Thyroid gland (tissue), 4 donors: ENCODE results near the gene DISC1. TPM values are rescaled to one million over a fixed set of nuclear protein-coding genes. Genes with fewer than 3 reads are reported as not detected.
"Not testable (repeated sequence)": the region's sequence is repeated elsewhere in the genome, so short reads cannot be mapped to it uniquely, and the experiment has no call there.

Experiments
- DNase-seq, 2 donors: peaks; one replicate each; pipeline ENCODE4 v3.0.0-alpha.2; 2019
- H3K27ac ChIP-seq, 3 donors: fragments of 200-600 bp; sonication (generic); 1 replicate in 2 of 3; 2 replicates in 1 of 3; pipeline ENCODE4 v1.5.1; 2016 to 2019; ENCODE audit warnings: mild to moderate bottlenecking in 1 of 3, moderate library complexity in 1 of 3
- H3K27me3 ChIP-seq: fragments of 200-600 bp; sonication (generic); one replicate; pipeline ENCODE4 v1.5.1; 2019
- H3K36me3 ChIP-seq, 2 donors: fragments of 200-600 bp; sonication (generic); one replicate each; pipeline ENCODE4 v1.5.1; 2016 to 2019
- H3K4me1 ChIP-seq, 2 donors: fragments of 200-600 bp; sonication (generic); one replicate each; pipeline ENCODE4 v1.5.1; 2017 to 2019
- H3K4me3 ChIP-seq, 3 donors: fragments of 200-600 bp; sonication (generic); replicated peaks in 1 of 3; 1 replicate in 2 of 3; 2 replicates in 1 of 3; pipeline ENCODE4 v1.5.1; 2016; ENCODE audit warnings: mild to moderate bottlenecking in 1 of 3
- H3K9me3 ChIP-seq: fragments of 200-600 bp; sonication (generic); one replicate; pipeline ENCODE4 v1.5.1; 2017
- POLR2A ChIP-seq, 2 donors: fragments of 450-650 bp; IDR thresholded peaks; one replicate each; pipeline ENCODE4 v1.6.1; 2017; ENCODE audit warnings: antibody characterized with exemption in 2 of 2, mild to moderate bottlenecking in 2 of 2, moderate library complexity in 1 of 2
- WGBS, 2 donors: methylation state at CpG; one replicate each; pipeline ENCODE4 v1.1.5; 2017; 5-methylcytosine and 5-hydroxymethylcytosine counted together
- intact Hi-C: fragments of 100-400 bp; cut with DNase I; formaldehyde crosslinking; loops from one replicate; pipeline ENCODE4 v1.15.1; 2023
- total RNA-seq, 4 donors: library from RNA; depleted of rRNA; stranded (reverse); fragments of >200 nt; gene quantifications; one replicate each; pipeline ENCODE4 v1.2.3, GENCODE V29; 2016
- TF ChIP-seq, protein P1 (sequence below), 6 experiments: fragments of 200-600 bp in 3 of 6; fragments of 450-650 bp in 3 of 6; sonication (generic) in 3 of 6; IDR thresholded peaks; one replicate each; pipeline ENCODE4 v1.5.1; 2016 to 2019; ENCODE audit warnings: antibody characterized with exemption in 6 of 6, mild to moderate bottlenecking in 2 of 6, inconsistent platforms in 1 of 6, moderate library complexity in 1 of 6

DISC1 gene
- total RNA-seq, 4 donors from 2014 or later, result 6.9 to 17.7 (median 9.8) TPM

DNA sequence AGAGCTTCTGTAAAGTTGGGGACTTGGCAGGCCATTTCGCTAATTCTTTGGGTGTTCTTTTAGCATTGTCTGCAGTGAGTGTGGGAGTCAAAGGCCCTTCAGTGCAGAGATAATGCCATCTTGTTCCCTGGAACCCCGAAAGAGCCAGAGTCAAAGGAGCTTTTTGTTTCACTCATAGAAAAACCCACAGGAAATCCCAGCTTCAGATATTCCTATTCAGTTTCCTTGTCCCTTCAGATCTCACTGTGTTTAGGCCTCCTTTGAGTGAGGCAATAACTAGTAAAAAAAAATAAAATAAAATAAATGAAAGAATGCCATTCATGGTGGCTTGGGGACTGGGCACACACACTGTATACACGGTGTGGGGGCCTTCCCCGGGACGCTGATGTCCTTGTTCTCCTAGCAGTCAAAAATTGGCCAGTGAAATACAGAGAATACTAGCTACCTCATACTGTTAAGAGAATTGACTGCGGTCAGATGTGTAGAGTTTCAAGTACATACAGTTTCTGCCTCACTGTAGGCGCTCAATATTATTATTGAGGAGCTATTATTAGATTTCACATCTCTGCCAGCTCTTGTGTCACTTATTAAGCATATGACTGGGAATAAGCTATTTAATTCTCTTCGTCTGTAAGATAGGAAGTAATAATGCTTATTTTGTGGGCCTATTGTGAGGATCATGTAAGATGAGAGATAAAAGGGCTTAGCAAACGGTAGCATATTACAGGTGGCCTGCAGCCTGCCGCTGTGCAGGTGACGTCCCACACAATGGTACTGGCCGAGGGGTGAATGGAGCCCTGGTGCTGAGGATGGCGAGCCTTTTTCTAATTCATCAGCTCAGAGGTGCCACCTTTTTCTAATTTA, 16.7 kb downstream of the DISC1 start:
- Histone ChIP-seq H3K4me1 (no peaks in the 10 kb centered on the region), H3K4me3 (no peak overlapping the region), H3K27ac (no peak overlapping the region), H3K36me3 (no peaks in the 10 kb centered on the region), H3K9me3 (no peaks in the 10 kb centered on the region), H3K27me3 (no peaks in the 10 kb centered on the region)
- TF ChIP-seq, protein P1, sequence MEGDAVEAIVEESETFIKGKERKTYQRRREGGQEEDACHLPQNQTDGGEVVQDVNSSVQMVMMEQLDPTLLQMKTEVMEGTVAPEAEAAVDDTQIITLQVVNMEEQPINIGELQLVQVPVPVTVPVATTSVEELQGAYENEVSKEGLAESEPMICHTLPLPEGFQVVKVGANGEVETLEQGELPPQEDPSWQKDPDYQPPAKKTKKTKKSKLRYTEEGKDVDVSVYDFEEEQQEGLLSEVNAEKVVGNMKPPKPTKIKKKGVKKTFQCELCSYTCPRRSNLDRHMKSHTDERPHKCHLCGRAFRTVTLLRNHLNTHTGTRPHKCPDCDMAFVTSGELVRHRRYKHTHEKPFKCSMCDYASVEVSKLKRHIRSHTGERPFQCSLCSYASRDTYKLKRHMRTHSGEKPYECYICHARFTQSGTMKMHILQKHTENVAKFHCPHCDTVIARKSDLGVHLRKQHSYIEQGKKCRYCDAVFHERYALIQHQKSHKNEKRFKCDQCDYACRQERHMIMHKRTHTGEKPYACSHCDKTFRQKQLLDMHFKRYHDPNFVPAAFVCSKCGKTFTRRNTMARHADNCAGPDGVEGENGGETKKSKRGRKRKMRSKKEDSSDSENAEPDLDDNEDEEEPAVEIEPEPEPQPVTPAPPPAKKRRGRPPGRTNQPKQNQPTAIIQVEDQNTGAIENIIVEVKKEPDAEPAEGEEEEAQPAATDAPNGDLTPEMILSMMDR (IDR thresholded peaks at IDR 0.05), result no peak
- TF ChIP-seq POLR2A (IDR thresholded peaks at IDR 0.05), result no peak
- no peak for DNase-seq
- 87 to 88% methylated on average over 13 of the region's 13 CpGs for WGBS, 2 donors
- intact Hi-C loops, result no loop called here

DNA sequence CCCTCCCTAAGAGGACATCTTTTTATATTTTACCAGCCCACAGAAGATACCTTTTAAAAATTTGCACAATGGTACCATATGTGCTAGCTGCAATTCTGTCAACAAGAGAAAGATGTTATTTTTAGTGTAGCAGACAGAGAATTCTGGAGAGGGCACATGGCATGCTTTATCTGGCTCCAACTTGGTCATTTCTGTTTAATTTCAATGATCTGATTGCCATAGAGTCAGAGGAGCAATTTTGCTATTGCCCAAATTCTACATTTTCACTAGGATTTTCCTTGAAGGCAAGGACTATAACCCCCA, 17.3 kb downstream of the DISC1 start:
- Histone ChIP-seq H3K36me3 (no peaks in the 10 kb centered on the region), H3K27me3 (no peaks in the 10 kb centered on the region), H3K9me3 (no peaks in the 10 kb centered on the region), H3K4me3 (no peak overlapping the region), H3K27ac (no peak overlapping the region), H3K4me1 (no peaks in the 10 kb centered on the region)
- TF ChIP-seq POLR2A (IDR thresholded peaks at IDR 0.05), result no peak
- TF ChIP-seq, protein P1 (IDR thresholded peaks at IDR 0.05), result no peak
- DNase-seq, result no peak
- intact Hi-C loops, result no loop called here

DNA sequence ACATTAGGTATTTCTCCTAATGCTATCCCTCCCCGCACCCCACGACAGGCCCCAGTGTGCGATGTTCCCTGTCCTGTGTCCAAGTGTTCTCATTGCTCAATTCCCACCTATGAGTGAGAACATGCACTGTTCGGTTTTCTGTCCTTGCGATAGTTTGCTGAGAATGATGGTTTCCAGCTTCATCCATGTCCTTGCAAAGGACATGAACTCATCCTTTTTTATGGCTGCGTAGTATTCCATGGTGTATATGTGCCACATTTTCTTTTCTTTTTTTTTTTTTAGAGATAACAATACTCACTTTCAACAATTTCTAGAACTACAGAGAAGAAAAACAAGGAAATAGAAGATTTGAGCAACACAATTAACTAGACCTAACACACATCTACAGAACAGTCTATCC, 19.0 kb downstream of the DISC1 start:
- H3K27me3 ChIP-seq, H3K27ac ChIP-seq, intact Hi-C loops, H3K36me3 ChIP-seq, H3K4me1 ChIP-seq, H3K4me3 ChIP-seq, DNase-seq, H3K9me3 ChIP-seq: not testable (repeated sequence)
- 98% methylated on average over 6 of the region's 6 CpGs for WGBS, 2 donors

DNA sequence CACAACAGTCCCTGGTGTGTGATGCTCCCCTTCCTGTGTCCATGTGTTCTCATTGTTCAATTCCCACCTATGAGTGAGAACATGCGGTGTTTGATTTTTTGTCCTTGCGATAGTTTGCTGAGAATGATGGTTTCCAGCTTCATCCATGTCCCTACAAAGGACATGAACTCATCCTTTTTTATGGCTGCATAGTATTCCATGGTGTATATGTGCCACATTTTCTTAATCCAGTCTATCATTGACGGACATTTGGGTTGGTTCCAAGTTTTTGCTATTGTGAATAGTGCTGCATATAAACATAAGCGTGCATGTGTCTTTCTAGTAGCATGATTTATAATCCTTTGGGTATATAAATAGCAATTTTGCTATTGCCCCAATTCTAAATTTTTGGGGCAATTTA, 19.6 kb downstream of the DISC1 start:
- H3K27ac ChIP-seq, intact Hi-C loops, H3K4me1 ChIP-seq, H3K9me3 ChIP-seq, H3K36me3 ChIP-seq, DNase-seq, H3K27me3 ChIP-seq, H3K4me3 ChIP-seq: not testable (repeated sequence)
- WGBS, 2 donors, result 96 to 99% methylated on average over 4 of the region's 4 CpGs

DNA sequence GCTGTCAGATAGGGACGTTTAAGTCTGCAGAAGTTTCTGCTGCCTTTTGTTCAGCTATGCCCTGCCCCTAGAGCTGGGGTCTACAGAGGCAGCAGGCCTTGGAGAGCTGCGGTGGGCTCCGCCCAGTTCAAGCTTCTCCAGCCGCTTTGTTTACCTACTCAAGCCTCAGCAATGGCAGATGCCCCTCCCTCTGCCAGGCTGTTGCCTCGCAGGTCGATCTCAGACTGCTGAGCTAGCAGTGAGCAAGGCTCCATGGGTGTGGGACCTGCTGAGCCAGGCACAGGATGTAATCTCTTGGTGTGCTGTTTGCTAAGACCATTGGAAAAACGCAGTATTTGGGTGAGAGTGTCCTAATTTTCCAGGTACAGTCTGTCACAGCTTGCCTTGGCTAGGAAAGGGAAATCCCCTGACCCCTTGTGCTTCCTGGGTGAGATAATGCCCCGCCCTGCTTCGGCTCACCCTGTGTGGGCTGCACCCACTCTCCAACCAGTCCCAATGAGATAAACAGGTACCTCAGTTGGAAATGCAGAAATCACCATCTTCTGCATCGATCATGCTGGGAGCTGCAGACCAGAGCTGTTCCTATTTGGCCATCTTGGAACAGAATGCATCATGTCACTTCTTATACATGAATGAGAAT, 25.2 kb downstream of the DISC1 start:
- H3K9me3 ChIP-seq, H3K36me3 ChIP-seq, H3K4me3 ChIP-seq, H3K27ac ChIP-seq, DNase-seq, H3K27me3 ChIP-seq, intact Hi-C loops, H3K4me1 ChIP-seq: not testable (repeated sequence)
- WGBS, 2 donors, result 64 to 88% methylated on average over 4 to 10 of the region's 10 CpGs

DNA sequence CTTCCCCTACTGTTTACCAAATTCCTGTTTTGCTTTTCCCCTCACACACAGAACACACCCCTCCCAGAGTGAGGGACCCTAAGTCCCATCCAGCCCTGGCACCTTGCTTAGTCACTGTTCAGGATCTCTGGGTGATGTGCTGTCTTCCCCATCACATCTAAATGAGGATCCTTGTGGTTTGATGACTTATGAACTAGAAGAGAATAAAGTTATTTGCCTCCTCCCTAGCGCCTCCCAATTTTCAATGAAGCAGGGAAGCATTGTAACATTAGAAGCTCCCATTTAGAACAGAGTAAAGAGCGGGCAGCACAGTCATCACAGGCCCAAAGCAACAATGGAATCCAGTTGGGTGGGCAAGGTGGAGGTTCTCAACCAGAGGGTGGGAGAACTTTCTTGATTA, 27.0 kb downstream of the DISC1 start:
- no peaks in the 10 kb centered on the region for H3K9me3 ChIP-seq
- DNase-seq, result no peak
- H3K4me1 ChIP-seq, result no peaks in the 10 kb centered on the region
- no peak overlapping the region for H3K4me3 ChIP-seq
- H3K27me3 ChIP-seq, result no peaks in the 10 kb centered on the region
- intact Hi-C loops, result no loop called here
- TF ChIP-seq POLR2A (IDR thresholded peaks at IDR 0.05), result no peak
- TF ChIP-seq, protein P1 (IDR thresholded peaks at IDR 0.05), result no peak
- WGBS, 2 donors, result 94 to 97% methylated on average over 2 of the region's 2 CpGs
- no peaks in the 10 kb centered on the region for H3K36me3 ChIP-seq
- no peak overlapping the region for H3K27ac ChIP-seq
